GM19025 (cell line): ENCODE measurements around the gene MECP2.

ENCODE experiments used
- ATAC-seq: cut with Tn5 transposase; IDR thresholded peaks from one replicate; pipeline ENCODE4 v1.9.1; 2021; ENCODE audit warnings: mild to moderate bottlenecking, low read depth, moderate library complexity; ENCODE audit not compliant: unreplicated experiment

Gene MECP2

GRCh38 chrX:153973127-153974002, 124.2 kb downstream of the MECP2 start:
- no peak for ATAC-seq

GRCh38 chrX:153972368-153973126, 125.0 kb downstream of the MECP2 start, which contains the start of gene TMEM187:
TSS of gene TMEM187 (plus strand) at chrX:153972754. CDS start at chrX:153982063, 9,309 bp downstream.
- peak; percentile 45 for ATAC-seq
